GM23248 (cell line): Measurements from ENCODE around the gene FAM193B. TPM values are rescaled to one million over a fixed set of nuclear protein-coding genes. Genes with fewer than 3 reads are reported as not detected.
A peak's percentile ranks its signal among the peaks of the same experiment; 100 is the strongest.

Experiments used
- DNase-seq: peaks from one replicate; pipeline ENCODE4 v3.0.0-alpha.2; 2015
- H2AFZ ChIP-seq: fragments of 200-600 bp; sonication (generic); 2 replicates; pipeline ENCODE4 v1.6.1; 2016; ENCODE audit warnings: antibody characterized with exemption
- H3F3A ChIP-seq: fragments of 200-600 bp; sonication (generic); 2 replicates; pipeline ENCODE4 v1.6.1; 2016; ENCODE audit warnings: mild to moderate bottlenecking, antibody characterized with exemption, mixed run types; ENCODE audit not compliant: insufficient read depth
- H3K27ac ChIP-seq: fragments of 200-600 bp; sonication (generic); 2 replicates; pipeline ENCODE4 v1.5.1; 2016; ENCODE audit warnings: mild to moderate bottlenecking
- H3K27me3 ChIP-seq: fragments of 200-600 bp; sonication (generic); replicated peaks from 2 replicates; pipeline ENCODE4 v1.6.1; 2016; ENCODE audit warnings: mild to moderate bottlenecking; ENCODE audit not compliant: insufficient read depth
- H3K36me3 ChIP-seq: fragments of 200-600 bp; sonication (generic); 2 replicates; pipeline ENCODE4 v1.6.1; 2016; ENCODE audit warnings: low read depth, mild to moderate bottlenecking
- H3K4me1 ChIP-seq: fragments of 200-600 bp; sonication (generic); 2 replicates; pipeline ENCODE4 v1.6.1; 2016; ENCODE audit warnings: mild to moderate bottlenecking; ENCODE audit not compliant: insufficient read depth
- H3K4me2 ChIP-seq: fragments of 200-600 bp; sonication (generic); one replicate; pipeline ENCODE4 v1.6.1; 2016; ENCODE audit warnings: mild to moderate bottlenecking; ENCODE audit not compliant: unreplicated experiment
- H3K4me3 ChIP-seq: fragments of 200-600 bp; sonication (generic); 2 replicates; pipeline ENCODE4 v1.5.1; 2016; ENCODE audit warnings: mild to moderate bottlenecking
- H3K79me2 ChIP-seq: fragments of 200-600 bp; sonication (generic); 2 replicates; pipeline ENCODE4 v1.6.1; 2016; ENCODE audit warnings: mild to moderate bottlenecking; ENCODE audit not compliant: insufficient read depth
- H3K9ac ChIP-seq: fragments of 200-600 bp; sonication (generic); 2 replicates; pipeline ENCODE4 v1.6.1; 2016; ENCODE audit warnings: mild to moderate bottlenecking
- H3K9me2 ChIP-seq: fragments of 200-600 bp; sonication (generic); 2 replicates; pipeline ENCODE4 v1.6.1; 2016; ENCODE audit warnings: mixed run types, mild to moderate bottlenecking, moderate library complexity; ENCODE audit not compliant: insufficient read depth
- H3K9me3 ChIP-seq: fragments of 200-600 bp; sonication (generic); one replicate; pipeline ENCODE4 v1.6.1; 2017; ENCODE audit warnings: low read depth
- H4K20me1 ChIP-seq: fragments of 200-600 bp; sonication (generic); 2 replicates; pipeline ENCODE4 v1.6.0; 2016; ENCODE audit not compliant: insufficient read depth
- EZH2 ChIP-seq: fragments of 200-600 bp; sonication (generic); IDR thresholded peaks from 2 replicates; pipeline ENCODE4 v1.6.1; 2018; ENCODE audit warnings: antibody characterized with exemption, mild to moderate bottlenecking; ENCODE audit not compliant: insufficient read depth, poor library complexity, severe bottlenecking
- EZH2phosphoT487 ChIP-seq: fragments of 200-600 bp; sonication (generic); IDR thresholded peaks from 2 replicates; pipeline ENCODE4 v1.6.1; 2018; ENCODE audit warnings: antibody characterized with exemption, moderate library complexity, mild to moderate bottlenecking, low read depth; ENCODE audit not compliant: insufficient read depth
- WGBS, 2 experiments: methylation state at CpG; one replicate each; pipeline ENCODE4 v1.1.6; 2015 to 2017; ENCODE audit warnings: low lambda C conversion rate in 2 of 2, low coverage in 1 of 2; ENCODE audit errors: missing lambda C conversion rate in 2 of 2; 5-methylcytosine and 5-hydroxymethylcytosine counted together
- in situ Hi-C: fragments of 300-500 bp; cut with MboI; formaldehyde crosslinking; loops from 2 replicates; pipeline ENCODE4 v1.15.0; 2020
- polyA plus RNA-seq: library from polyadenylated mRNA; unstranded; fragments of >200 nt; fragmentation: Nextera tagmentation; extraction: Ambion mirVana; gene quantifications from 2 replicates; pipeline ENCODE4 v1.2.1, GENCODE V29; 2016
- total RNA-seq: library from RNA; depleted of rRNA; stranded (reverse); fragments of >200 nt; shearing (Covaris generic); gene quantifications from 2 replicates; pipeline ENCODE4 v1.2.3, GENCODE V29; 2014

The FAM193B gene
- total and polyA plus RNA-seq, 2 experiments from 2014 or later = 8.0 to 21.9 TPM

GRCh38 chr5:177498013-177498787 is 56.2 kb downstream of the FAM193B start:
- in situ Hi-C loops = no loop called here
- Histone ChIP-seq H2AFZ (peak overlapping the region; percentile 54), H3K9me2 (no peaks in the 10 kb centered on the region), H4K20me1 (no peaks in the 10 kb centered on the region), H3K4me1 (peaks cover 20% of the 10 kb centered on the region), H3K36me3 (0 out of 2 replicates have a peak, but pooled peaks cover 6% of the 10 kb centered on the region), H3K9me3 (no peaks in the 10 kb centered on the region), H3K27ac (peak overlapping the region; percentile 79), H3F3A (peaks cover 26% of the 10 kb centered on the region), H3K4me3 (peak overlapping the region; percentile 86), H3K79me2 (peaks cover 20% of the 10 kb centered on the region), H3K4me2 (peak overlapping the region; percentile 67), H3K27me3 (no peaks in the 10 kb centered on the region), H3K9ac (peak overlapping the region; percentile 87)
- TF ChIP-seq EZH2 (no peak), EZH2phosphoT487 (no peak)
- DNase-seq = peak; percentile 60
- whole genome bisulfite sequencing, 2 experiments = 35 to 37% methylated on average over 46 to 47 of the region's 48 CpGs

- no peaks in the 10 kb centered on the region for H3K27me3 ChIP-seq
- 0 out of 2 replicates have a peak, but pooled peaks cover 8% of the 10 kb centered on the region for H3K36me3 ChIP-seq
- peak within 1 kb of the TSS; percentile 83 for H3K27ac ChIP-seq
- peak within 1 kb of the TSS; percentile 86 for H3K4me3 ChIP-seq
- peaks cover 23% of the 10 kb centered on the region for H3K4me1 ChIP-seq
- TF ChIP-seq EZH2 (no peak), EZH2phosphoT487 (no peak)
- H3K79me2 ChIP-seq = peaks cover 27% of the 10 kb centered on the region
- in situ Hi-C loops = no loop called here
- no peaks in the 10 kb centered on the region for H4K20me1 ChIP-seq
- WGBS, 2 experiments = 1 to 2% methylated on average over 39 to 67 of the region's 73 CpGs
- DNase-seq = peak; percentile 97
- peak within 1 kb of the TSS; percentile 87 for H3K9ac ChIP-seq
- no peaks in the 10 kb centered on the region for H3K9me3 ChIP-seq
- H2AFZ ChIP-seq = peak within 1 kb of the TSS; percentile 54
- no peaks in the 10 kb centered on the region for H3K9me2 ChIP-seq
- peaks cover 26% of the 10 kb centered on the region for H3F3A ChIP-seq
- peak within 1 kb of the TSS; percentile 96 for H3K4me2 ChIP-seq
These were observed 56.9 kb downstream of the FAM193B start, which contains the start of gene PDLIM7 for GRCh38 chr5:177497292-177498012. TSS of gene PDLIM7 (minus strand) at chr5:177497604. CDS start at chr5:177496512, 1,092 bp downstream.

- peaks cover 23% of the 10 kb centered on the region for H3K4me1 ChIP-seq
- peaks cover 26% of the 10 kb centered on the region for H3F3A ChIP-seq
- H2AFZ ChIP-seq = no peak overlapping the region
- DNase-seq = peak; percentile 96
- in situ Hi-C loops = no loop called here
- H3K36me3 ChIP-seq = 0 out of 2 replicates have a peak, but pooled peaks cover 8% of the 10 kb centered on the region
- TF ChIP-seq EZH2phosphoT487 (no peak), EZH2 (no peak)
- H3K79me2 ChIP-seq = peaks cover 33% of the 10 kb centered on the region
- H4K20me1 ChIP-seq = no peaks in the 10 kb centered on the region
- H3K9me3 ChIP-seq = no peaks in the 10 kb centered on the region
- no peaks in the 10 kb centered on the region for H3K9me2 ChIP-seq
- WGBS, 2 experiments = 1% methylated on average over 12 to 25 of the region's 29 CpGs
- no peaks in the 10 kb centered on the region for H3K27me3 ChIP-seq
- peak overlapping the region; percentile 87 for H3K9ac ChIP-seq
- peak overlapping the region; percentile 86 for H3K4me3 ChIP-seq
- peak overlapping the region; percentile 83 for H3K27ac ChIP-seq
- H3K4me2 ChIP-seq = peak overlapping the region; percentile 96
These were observed 57.6 kb downstream of the FAM193B start for GRCh38 chr5:177496727-177497291.

GRCh38 chr5:177496070-177496726 is 58.2 kb downstream of the FAM193B start:
- in situ Hi-C loops = no loop called here

More at GRCh38 chr5:177496070-177496726, 58.2 kb downstream of the FAM193B start:
- H4K20me1 ChIP-seq = no peaks in the 10 kb centered on the region
- TF ChIP-seq EZH2 = no peak
- H3K36me3 ChIP-seq = peaks cover 9% of the 10 kb centered on the region; the same call in 1 of the 2 replicates
- peak overlapping the region; percentile 86 for H3K4me3 ChIP-seq
- H3K9me3 ChIP-seq = no peaks in the 10 kb centered on the region
- H3F3A ChIP-seq = peaks cover 26% of the 10 kb centered on the region
- no peaks in the 10 kb centered on the region for H3K9me2 ChIP-seq
- WGBS, 2 experiments = 13 to 23% methylated on average over 11 to 12 of the region's 12 CpGs
- H2AFZ ChIP-seq = no peak overlapping the region
- H3K27me3 ChIP-seq = no peaks in the 10 kb centered on the region
- peak overlapping the region; percentile 87 for H3K9ac ChIP-seq
- peaks cover 38% of the 10 kb centered on the region for H3K79me2 ChIP-seq
- H3K4me2 ChIP-seq = peak overlapping the region; percentile 96
- H3K27ac ChIP-seq = peak overlapping the region; percentile 83
- H3K4me1 ChIP-seq = peaks cover 23% of the 10 kb centered on the region
- peak; percentile 83 for DNase-seq
